HFFc6 (cell line): Measurements from ENCODE around the gene ZNF528. TPM values are rescaled to one million over a fixed set of nuclear protein-coding genes. Genes with fewer than 3 reads are reported as not detected.

Source experiments
- DNase-seq: peaks from one replicate; pipeline ENCODE4 v3.0.0-alpha.2; 2018
- H3K27ac Mint-ChIP-seq: 2 replicates; pipeline ENCODE4 v1.8.0; 2020; ENCODE audit warnings: mild to moderate bottlenecking, mixed read lengths
- H3K27me3 Mint-ChIP-seq: 2 replicates; pipeline ENCODE4 v1.8.0; 2021; ENCODE audit warnings: mild to moderate bottlenecking, moderate library complexity, mixed read lengths; ENCODE audit not compliant: insufficient read depth
- H3K36me3 Mint-ChIP-seq: 2 replicates; pipeline ENCODE4 v1.8.0; 2021; ENCODE audit warnings: low read depth, mixed read lengths
- H3K4me1 Mint-ChIP-seq: 2 replicates; pipeline ENCODE4 v1.8.0; 2020; ENCODE audit warnings: low read depth, mixed read lengths
- H3K4me3 Mint-ChIP-seq: 2 replicates; pipeline ENCODE4 v1.8.0; 2020; ENCODE audit warnings: mild to moderate bottlenecking, moderate library complexity, mixed read lengths
- H3K9me3 Mint-ChIP-seq: 2 replicates; pipeline ENCODE4 v1.8.0; 2020; ENCODE audit warnings: mild to moderate bottlenecking, mixed read lengths
- CTCF ChIP-seq: fragments of 200-600 bp; sonication (generic); IDR thresholded peaks from 2 replicates; pipeline ENCODE4 v1.5.0; 2021; ENCODE audit warnings: antibody characterized with exemption, mild to moderate bottlenecking
- total RNA-seq, 6 experiments: library from RNA; stranded (reverse); fragmentation: NEBNext Ultra II Directional; extraction: Animal tissue kit (Norgen Biotek cat#: 25700); gene quantifications; 2 replicates in 1 of 6; 3 replicates in 5 of 6; pipeline ENCODE4 v1.2.3, GENCODE V29; 2021

Gene ZNF528
- total RNA-seq, 6 experiments from 2014 or later, result 9.7 to 21.2 (median 17.5) TPM

- Mint-ChIP-seq H3K36me3 (peaks cover 68% of the 10 kb centered on the region), H3K27ac (no peak overlapping the region), H3K9me3 (peaks cover 73% of the 10 kb centered on the region), H3K4me3 (no peak overlapping the region), H3K4me1 (no peaks in the 10 kb centered on the region), H3K27me3 (peaks cover 2% of the 10 kb centered on the region)
- DNase-seq, result no peak
- TF ChIP-seq CTCF, result no peak
Measured at GRCh38 chr19:52391135-52391534, 6.5 kb upstream of the ZNF528 start.

GRCh38 chr19:52398081-52398441 is 412 bp downstream of the ZNF528 start:
- TF ChIP-seq CTCF, result no peak
- DNase-seq, result no peak
- peak overlapping the region; percentile 94 for H3K27ac Mint-ChIP-seq
- peaks cover 20% of the 10 kb centered on the region for H3K4me1 Mint-ChIP-seq
- peaks cover 64% of the 10 kb centered on the region for H3K9me3 Mint-ChIP-seq
- H3K27me3 Mint-ChIP-seq, result no peaks in the 10 kb centered on the region; the same call in 1 of the 2 replicates
- peaks cover 82% of the 10 kb centered on the region for H3K36me3 Mint-ChIP-seq
- peak overlapping the region; percentile 94 for H3K4me3 Mint-ChIP-seq

- Mint-ChIP-seq H3K27me3 (no peaks in the 10 kb centered on the region), H3K27ac (no peak overlapping the region), H3K9me3 (peaks cover 59% of the 10 kb centered on the region), H3K4me3 (no peak overlapping the region), H3K36me3 (peaks cover 92% of the 10 kb centered on the region), H3K4me1 (no peaks in the 10 kb centered on the region)
- TF ChIP-seq CTCF, result no peak
- DNase-seq, result no peak
Measured at GRCh38 chr19:52410276-52410675, 12.6 kb downstream of the ZNF528 start.

- TF ChIP-seq CTCF, result no peak
- H3K4me1 Mint-ChIP-seq, result no peaks in the 10 kb centered on the region
- H3K4me3 Mint-ChIP-seq, result no peak overlapping the region
- peaks cover 53% of the 10 kb centered on the region for H3K36me3 Mint-ChIP-seq
- no peaks in the 10 kb centered on the region for H3K27me3 Mint-ChIP-seq
- H3K27ac Mint-ChIP-seq, result no peak overlapping the region
- peaks cover 84% of the 10 kb centered on the region for H3K9me3 Mint-ChIP-seq
- no peak for DNase-seq
Measured at GRCh38 chr19:52415711-52416110, 18.1 kb downstream of the ZNF528 start.

- Mint-ChIP-seq H3K27me3 (peaks cover 2% of the 10 kb centered on the region; the same call in 1 of the 2 replicates), H3K27ac (no peak within 1 kb of the TSS), H3K4me3 (no peak within 1 kb of the TSS), H3K36me3 (peaks cover 20% of the 10 kb centered on the region), H3K4me1 (no peaks in the 10 kb centered on the region), H3K9me3 (peaks cover 75% of the 10 kb centered on the region)
- DNase-seq, result no peak
- TF ChIP-seq CTCF, result no peak
Measured at GRCh38 chr19:52428937-52429336, 31.3 kb downstream of the ZNF528 start, which contains the start of gene ZNF534. Gene ZNF534, plus strand, starts transcription at chr19:52429148. Its CDS starts 2,327 bp downstream, at chr19:52431475.

- H3K27me3 Mint-ChIP-seq, result no peaks in the 10 kb centered on the region
- H3K9me3 Mint-ChIP-seq, result peaks cover 77% of the 10 kb centered on the region
- no peak overlapping the region for H3K4me3 Mint-ChIP-seq
- no peak for DNase-seq
- no peaks in the 10 kb centered on the region for H3K4me1 Mint-ChIP-seq
- H3K27ac Mint-ChIP-seq, result no peak overlapping the region
- H3K36me3 Mint-ChIP-seq, result peaks cover 5% of the 10 kb centered on the region; the same call in 1 of the 2 replicates
- TF ChIP-seq CTCF, result no peak
Measured at GRCh38 chr19:52442179-52442578, 44.5 kb downstream of the ZNF528 start.
